Smooth muscle cell of the brain vasculature (primary cell): ENCODE data around the gene CCDC28A.
A peak's percentile ranks its signal among the peaks of the same experiment; 100 is the strongest.
"Not testable (repeated sequence)": the region's sequence is repeated elsewhere in the genome, so short reads cannot be mapped to it uniquely, and the experiment has no call there.

Experiments used
- DNase-seq: peaks from one replicate; pipeline ENCODE4 v3.0.0-alpha.2; 2012; ENCODE audit warnings: low read depth, low spot score

CCDC28A gene

DNA sequence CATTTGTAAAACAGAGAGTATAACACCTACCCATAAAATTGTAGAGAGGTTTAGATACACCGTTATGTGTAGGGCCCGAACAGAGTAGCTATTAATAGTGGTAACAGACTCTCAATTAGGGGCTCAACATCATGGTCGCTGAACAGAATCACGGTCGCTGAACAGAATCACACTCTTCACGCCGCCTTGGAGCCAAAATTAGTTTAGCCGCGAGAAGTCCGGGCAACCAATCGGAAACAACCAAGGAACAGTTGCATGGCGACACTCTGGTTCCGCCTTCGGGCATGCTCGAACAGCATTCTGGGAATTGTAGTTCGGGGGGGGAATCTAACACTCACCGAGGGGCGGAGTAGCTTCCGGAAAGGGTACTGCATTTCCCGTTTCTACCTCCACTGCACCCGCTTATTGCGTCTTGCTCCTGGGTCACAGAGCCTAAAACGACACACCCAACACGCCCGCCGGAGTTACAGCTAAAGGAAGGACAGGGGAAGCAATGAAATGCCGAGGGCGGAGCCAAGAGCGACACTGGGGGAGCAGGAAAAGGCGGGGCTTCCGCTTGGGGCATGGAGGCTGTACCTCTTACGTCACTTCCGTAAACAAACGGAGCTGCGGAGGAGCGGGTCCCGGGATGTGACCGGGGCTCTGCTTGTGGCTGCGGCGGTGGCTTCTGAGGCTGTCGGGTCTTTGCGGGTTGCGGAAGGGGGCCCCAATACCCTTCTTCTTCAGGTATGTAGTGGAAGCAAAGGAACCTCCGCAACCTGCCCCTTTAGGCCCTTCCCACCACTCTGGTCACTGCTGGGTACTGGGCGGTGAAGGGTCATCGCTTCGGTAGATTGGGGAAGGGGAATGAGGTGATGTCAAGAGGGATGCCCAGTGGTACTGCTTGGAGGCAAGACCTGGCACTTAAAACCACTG is at the start of gene CCDC28A:
CCDC28A (plus strand) TSS at position 593 of the 915 bp plus-strand sequence. CDS start 2,352 bp downstream, outside the sequence.
- DNase-seq = peak; percentile 87

DNA sequence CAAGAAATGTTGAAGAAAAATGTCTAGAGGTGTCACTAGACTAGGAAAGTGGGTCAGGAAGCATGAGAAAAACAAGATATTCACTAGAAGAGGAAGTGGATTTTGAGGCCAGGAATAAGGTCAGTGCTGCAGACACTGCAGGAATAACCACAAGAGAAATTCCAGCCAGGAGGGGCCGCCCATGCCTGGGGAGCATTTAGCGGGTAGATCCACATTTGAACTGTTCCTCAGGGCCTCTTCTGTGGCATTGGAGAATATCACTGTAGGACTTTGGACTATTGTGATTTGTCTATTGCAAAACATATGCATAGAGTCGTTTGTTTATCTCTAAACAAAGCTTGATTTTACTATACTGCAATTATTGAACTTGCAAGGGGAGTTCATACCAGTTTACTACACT is 49.6 kb upstream of the CCDC28A start:
- no peak for DNase-seq

GRCh38 chr6:138726066-138726756 is 47.4 kb upstream of the CCDC28A start:
- no peak for DNase-seq

DNA sequence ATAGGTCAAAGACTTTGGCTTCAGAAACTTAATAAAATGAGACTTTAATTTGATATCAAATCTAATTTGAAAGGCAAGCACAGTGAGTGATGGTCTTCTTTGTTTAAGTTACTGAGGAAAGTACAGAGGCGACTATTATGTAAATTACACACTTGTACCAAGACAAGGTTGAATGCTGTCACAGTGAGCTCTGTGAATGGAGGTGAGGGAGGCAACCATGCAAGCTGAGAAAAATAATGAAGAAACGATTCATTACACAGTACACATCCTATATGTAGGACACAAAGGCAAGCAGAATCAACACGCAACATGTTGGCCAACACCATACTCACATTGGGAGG is 46.8 kb upstream of the CCDC28A start:
- DNase-seq = no peak

GRCh38 chr6:138727182-138727581 is 46.4 kb upstream of the CCDC28A start:
- no peak for DNase-seq

GRCh38 chr6:138728662-138729061 is 44.9 kb upstream of the CCDC28A start:
- no peak for DNase-seq

DNA sequence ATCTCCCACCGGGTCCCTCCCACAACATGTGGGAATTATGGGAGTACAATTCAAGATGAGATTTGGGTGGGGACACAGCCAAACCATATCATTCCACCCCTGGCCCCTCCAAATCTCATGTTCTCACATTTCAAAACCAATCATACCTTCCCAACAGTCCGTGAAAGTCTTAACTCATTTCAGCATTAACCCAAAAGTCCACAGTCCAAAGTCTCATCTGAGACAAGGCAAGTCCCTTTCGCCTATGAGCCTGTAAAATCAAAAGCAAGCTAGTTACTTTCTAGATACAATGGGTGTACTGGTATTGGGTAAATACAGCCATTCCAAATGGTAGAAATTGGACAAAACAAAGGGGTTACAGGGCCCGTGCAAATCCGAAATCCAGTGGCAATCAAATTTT is 43.5 kb upstream of the CCDC28A start:
- DNase-seq = not testable (repeated sequence)

- no peak for DNase-seq
These were observed 39.0 kb upstream of the CCDC28A start for GRCh38 chr6:138734585-138734984.

DNA sequence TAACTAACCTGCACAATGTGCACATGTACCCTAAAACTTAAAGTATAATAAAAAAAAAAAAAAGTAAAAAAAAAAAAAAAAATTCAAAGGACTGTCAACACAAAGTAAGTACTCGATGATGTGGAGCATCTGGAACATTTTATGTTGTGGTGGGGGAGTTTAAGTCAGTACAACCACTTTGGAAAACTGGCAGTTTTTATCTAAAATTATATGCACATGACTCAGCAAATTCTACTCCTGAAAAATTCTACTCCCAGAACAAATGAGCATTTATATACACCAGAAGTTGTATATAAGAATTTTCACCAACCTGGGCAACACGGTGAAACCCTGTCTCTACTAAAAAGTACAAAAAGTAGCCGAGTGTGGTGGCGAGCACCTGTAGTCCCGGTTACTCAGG is 36.9 kb upstream of the CCDC28A start:
- no peak for DNase-seq

GRCh38 chr6:138752017-138752416 is 21.6 kb upstream of the CCDC28A start:
- no peak for DNase-seq

DNA sequence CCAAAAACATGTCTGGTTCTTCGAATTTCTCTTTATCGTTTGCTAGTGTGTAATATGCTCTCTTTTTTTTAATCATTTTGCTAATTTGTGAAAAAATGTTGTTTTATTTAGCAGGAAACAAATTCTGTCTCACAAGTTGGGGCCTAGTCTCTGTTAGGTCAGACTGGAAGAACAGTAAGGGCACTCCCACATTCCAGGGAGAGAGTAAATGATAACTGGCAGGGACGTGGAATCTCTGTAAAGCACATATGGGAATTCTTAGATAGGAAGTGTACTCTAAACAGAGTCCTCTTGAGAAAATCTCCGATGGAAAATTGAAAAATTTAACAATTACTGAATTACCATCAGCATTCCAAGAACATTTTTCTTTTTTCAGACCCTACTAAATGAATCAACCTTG is 16.4 kb upstream of the CCDC28A start:
- no peak for DNase-seq

DNA sequence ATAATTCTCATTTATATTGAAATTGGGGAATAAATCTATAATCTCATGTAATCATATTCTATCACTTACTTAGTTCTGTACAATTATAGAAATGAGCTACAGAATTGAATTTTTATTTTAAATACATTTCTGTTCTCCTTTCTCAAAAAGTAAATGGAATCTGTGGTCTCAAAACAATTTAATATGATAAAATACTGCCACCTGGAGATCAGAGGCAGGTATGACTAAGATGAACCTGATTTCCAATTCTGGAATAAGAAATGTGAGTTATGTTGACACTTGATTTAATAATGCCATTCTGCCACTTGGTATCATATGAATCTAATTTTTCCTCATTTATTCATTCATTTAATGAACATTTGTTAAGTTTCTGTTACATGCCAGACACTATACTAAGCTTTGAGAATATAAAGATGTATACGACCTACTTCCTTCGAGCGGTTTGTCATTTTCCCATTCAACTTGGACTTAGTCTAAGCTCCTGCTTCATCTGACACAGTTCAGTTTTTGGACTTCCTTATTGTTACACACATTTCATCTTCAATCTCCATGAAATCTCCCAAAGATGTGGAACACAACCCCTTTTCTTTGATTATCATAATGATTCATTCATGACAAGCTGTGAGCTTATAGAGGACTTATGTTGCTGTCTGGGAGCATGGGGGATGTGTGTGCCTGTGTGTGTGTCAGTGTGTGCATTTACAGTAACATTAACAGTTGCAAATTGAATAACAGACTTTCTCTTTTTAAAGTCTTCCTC is 7.5 kb upstream of the CCDC28A start:
- peak; percentile 23 for DNase-seq

DNA sequence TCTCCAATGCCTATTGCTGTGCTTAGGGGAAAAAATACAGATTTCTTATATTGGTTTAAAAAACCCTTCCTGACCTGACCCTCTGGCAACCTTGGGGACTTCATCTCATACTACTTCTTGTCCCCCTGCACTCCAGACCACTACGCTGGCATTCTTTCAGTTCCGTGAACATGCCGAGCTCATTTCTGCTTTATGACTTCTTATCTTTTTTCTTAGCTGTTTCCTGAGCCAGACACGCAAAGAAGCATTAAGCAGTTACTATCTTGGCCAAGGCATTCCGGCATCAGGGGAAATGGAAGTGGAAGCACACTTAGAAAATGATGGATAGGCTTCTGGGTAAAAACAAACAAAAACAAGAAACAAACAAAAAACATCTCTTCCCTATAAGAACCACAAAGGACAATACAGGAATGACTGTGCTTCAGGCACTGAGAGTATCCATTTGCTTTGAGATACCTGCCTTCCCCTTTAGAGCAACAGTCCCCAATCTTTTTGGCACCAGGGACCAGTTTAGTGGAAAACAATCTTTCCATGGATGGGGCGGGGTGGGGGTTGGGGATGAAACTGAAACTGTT is 4.4 kb upstream of the CCDC28A start:
- DNase-seq = no peak

GRCh38 chr6:138772596-138773176 is 883 bp upstream of the CCDC28A start:
- no peak for DNase-seq

DNA sequence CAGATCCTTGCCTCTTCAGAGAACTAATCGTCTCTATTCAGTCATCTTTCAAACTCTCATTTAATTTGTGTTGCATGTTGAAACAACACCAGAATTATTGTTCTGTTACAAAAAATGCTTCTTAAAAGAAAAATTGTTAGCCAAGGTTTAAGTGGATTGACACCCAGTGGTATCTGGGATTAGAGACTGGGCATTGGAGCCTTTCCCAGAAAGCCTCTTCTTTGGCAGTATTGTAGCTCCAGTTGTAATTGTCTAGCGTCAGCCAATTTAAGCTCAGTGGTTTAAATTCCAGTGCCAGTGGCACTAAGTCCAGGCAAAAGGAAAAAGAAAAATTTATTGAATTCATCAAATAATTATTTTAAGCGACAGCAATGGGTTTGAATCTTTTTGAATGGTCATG is 801 bp downstream of the CCDC28A start:
- DNase-seq = no peak

DNA sequence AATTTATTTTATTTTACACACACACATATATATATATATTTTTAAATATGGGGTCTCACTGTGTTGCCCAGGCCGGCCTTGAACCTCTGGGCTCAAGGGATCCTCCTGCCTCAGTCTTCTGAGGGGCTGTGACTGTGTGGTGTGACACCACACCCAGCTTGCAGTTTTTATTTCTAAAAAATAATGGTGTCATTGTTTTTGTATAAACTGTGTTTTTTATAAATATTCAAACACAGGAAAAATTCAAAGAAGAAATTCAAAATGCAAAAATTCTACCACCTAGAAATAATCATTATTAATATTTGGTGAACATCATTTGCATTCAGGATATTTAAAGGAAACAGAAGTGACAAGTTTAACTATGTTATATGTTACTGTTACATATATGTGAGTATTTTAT is 3.1 kb downstream of the CCDC28A start:
- DNase-seq = no peak

DNA sequence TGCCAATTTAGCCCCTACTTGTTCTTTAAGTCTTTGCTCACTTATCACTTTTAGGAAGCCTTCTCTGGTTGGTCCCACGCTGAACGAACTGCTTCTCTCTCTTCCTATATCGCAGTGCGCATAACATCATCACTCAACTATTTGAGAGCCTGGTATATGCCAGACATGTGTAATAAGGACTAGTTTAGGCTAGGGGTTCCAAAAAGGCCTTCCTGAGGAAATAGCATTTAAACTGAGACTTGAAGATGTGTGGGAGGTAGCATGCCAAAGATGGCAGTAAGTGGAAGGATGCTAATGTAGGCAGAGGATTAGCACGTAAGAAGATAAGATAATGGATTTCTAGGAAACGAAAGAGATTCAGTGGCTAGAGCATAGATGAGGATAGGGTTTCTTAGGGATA is 4.8 kb downstream of the CCDC28A start:
- DNase-seq = no peak

DNA sequence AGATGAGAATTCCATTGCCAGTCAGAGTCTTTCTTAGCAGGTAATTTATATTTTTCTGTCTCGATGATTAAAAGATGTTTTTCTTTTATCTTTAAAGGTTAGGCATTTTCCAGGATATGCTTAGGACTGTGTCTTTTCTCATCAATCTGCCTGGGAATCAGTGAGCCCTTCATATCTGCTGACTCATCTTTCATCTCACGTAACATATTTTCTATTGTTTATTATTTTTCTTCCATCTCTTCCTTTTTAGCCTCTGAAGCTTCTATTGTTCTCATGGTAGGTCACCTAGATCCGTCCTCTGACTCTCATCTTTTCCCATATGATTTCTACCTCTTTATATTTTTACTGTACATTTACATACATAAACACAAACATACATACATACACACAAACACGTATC is 8.7 kb downstream of the CCDC28A start:
- no peak for DNase-seq

GRCh38 chr6:138785079-138785478 is 11.5 kb downstream of the CCDC28A start:
- DNase-seq = no peak

DNA sequence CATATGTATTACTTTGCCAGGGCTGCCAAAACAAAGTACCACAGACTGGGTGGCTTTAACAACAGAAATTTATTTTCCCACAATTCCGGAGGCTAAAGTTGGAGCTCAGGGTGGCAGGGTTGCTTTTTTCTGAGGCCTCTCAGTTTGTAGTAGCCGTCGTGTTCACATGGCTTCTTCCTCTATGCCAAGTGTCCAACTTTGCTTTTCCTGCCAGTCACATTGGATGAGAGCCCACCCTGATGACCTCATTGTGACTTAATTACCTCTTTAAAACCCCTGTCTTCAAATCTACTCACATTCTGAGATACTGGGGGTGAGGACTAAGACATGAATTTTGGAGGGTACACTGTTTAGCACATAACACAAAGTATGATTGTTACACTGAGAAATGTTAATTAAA is 12.4 kb downstream of the CCDC28A start:
- DNase-seq = no peak

DNA sequence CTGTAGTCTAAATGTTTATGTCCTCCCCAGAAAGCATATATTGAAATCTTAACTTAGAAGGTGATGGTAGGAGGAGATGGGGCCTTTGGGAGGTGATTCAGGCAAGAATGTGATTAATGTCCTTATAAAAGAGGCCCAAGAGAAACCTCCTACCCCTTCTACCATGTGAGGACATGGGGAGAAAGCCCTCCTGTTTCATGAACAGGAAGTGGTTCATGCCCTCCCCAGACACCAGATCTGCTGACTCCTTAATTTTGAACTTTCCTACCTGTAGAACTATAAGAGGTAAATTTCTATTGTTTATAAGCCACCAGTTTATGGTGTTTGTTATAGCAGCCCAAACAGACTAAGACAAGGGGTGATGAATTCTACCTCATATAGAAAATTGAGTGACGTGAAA is 13.6 kb downstream of the CCDC28A start:
- no peak for DNase-seq
